Measurements from ENCODE around the gene SDK2.

Gene SDK2

DNA sequence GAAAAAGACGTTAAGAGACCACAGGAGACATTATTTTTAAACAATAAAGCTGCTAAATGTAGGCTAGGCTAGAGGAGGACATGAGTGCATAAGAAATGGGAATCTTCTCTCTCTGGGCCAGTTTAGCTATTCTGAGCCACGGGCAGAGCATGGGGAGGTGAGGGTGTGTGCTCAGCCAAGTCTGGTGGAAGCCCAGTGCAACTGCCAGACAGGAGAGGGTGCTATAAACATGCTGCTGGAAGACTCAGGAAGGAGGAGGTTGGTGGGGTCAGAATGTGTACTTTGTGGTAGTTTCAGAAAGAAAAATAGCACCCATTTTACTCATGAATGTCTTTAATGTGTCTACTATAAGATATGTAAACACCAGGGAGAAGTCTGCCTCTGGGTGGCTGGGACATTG lies 5.9 kb upstream of the SDK2 start:
- peak; percentile 45 for DNase-seq

DNA sequence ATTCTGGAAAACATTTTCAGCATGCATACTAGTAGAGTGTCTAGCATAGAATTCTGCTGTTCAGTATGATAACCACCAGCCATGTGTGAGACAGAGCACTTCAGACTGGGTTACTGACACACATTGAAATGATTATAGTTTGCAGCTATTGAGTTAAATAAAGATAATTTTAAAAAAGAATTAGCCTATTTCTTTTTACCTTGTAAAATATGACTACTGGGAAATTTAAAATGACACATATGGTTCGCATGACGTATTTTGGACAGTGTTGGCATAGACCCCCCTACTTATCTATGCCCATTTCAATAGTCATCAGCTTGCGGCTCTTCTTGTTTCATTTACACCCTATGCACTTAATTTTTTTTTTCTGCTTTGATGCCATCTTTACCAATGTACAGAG lies 4.7 kb upstream of the SDK2 start:
- DNase-seq = no peak

DNA sequence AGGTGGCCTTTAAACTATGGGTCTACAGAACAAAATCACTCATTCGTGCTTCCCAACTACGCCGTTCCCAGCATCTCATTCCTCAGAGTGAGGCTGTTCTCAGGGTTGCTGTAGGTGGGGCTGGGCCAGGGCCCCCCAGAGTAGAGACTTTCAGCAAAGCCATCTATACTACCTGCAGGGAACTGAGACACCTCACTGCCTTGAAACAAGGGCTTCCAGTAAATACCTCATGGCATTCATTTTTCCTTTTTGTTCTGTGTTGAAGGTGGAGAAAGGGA lies 4.2 kb upstream of the SDK2 start:
- DNase-seq = no peak

DNA sequence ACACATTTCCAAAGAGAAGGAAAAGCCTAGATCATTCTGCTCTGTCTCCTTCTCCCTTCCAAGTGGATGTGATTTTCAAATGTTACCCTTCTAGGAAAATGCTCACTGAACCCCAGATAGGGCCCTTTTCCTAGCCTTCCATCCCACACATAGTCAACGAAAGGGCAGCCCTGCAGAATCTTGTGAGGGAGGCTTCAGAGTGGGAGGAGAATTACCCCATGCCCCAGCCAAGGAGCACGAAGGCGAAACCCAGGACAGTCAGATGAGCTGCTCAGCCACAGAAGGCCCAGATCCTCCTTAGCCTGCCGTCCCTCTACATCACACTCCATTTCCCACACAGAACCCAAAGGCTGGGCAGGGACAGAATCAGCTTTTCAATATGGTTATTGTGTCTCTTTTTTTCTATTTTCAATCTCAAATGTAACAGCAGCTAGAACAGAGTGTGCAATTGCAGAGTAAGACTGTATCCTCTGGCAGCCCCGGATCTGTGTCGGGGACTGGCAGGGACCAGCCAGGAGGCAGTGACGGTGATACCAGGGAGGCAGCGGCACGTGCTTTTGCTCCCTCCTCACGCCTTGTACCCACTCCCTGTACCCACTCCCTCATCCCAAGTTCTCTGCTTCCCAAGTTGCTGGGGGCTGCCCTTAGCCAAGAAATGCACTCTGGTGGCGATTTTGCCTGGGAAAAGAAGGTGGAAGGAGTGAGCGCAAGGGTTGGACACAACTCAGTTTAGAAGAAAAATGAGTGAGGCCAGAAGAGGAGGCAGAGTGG lies 3.7 kb upstream of the SDK2 start:
- DNase-seq = no peak

DNA sequence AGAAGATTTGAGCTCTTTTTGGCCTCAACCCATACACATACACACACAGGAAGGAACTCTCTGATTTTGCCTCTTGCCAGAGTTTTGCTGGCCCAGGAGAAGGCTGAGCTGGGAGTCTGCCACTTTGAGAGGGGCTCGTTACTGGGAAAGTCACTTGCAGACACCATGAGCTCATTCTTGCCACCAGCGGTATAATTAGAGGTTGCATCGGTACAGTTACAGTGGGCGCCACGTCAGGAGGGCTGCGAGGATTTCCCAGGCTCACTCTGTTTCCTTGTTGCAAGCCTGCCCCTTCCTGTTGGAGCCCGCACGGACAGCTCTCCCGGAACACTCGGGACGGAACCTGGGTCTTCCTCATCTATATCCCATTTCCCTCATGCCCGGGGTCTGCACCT lies 3.1 kb upstream of the SDK2 start:
- DNase-seq = no peak

DNA sequence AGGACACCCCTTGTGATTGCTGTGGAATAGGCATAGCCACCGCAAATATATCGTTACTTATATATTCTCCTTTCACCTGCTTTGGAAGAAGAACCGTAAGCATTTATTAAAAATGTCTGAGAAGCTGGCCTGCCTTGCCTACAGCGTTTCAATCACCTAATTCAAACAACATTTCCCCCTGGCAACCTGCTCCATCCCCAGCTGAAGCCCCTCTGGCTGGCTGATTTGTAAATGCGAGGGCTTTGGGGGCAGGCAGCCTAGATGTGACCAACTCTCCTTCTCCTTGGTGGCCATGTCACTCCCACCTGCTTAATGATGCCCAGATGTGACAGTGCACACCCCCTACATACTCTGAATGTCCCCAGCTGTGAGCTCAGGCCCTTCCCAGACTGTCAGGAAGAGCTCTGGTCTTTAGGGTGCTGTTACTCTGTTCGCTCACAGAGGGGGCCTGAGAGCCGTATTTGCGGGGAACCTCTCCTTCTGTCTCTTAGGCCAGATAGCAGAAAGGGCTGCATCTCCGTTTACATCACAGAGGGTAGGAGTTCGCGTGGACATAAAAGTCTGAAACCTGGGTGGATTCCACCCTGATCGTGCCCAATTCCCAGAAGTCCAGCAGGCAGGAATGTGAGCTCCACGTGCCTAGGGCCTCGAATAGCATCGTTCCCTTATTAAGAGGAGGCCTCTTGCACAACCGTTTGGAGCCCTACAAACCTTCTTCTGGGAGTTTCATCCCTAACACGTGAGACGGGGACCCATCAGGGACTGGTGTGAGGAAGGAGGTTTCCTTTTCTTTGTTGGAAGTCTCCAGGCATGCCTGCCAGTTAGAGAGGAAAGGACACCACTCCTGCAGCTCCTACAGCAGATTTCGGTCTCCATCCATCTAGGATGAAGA lies 2.4 kb upstream of the SDK2 start:
- DNase-seq = peak; percentile 76

DNA sequence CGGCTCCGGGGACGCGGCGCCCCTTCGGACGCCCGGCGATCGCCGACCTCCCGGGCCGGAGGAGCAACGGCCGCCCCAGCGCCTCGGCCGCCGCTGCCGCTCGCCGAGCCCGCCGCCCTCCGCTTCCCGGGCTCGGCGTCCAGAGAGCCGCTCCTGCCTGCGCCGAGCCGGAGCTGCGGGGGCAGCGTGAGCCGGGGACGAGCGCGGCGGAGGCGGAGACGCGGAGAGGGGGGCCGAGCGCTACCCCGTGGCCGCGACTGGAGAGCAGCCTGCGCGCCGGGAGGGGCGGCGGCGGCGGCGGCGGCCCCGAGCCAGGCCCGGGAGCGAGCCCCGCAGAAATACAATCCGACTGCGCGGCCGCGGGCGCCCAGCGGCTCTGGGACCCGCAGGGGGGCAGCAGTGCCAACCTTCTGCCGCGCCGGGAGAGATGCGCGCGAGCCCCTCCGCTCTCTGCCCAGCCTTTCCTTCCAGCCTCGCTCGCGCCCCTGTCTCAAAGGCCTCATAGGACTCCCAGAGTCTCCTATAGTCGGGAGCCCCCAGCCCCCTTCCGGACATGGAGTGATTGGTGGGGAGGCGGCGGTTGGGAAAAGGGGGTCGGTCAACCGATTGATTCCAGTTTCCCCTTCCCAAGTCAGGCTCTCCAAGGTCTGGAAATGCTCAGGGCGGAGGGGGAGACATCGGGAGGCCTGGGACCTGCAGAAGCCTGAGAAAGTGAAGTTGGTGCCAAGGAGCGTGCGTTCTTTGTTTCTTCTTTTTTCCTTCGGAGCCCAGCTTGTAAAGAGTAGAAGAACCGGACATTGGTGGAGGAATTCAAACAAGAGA lies 1.0 kb upstream of the SDK2 start:
- DNase-seq = peak; percentile 70

DNA sequence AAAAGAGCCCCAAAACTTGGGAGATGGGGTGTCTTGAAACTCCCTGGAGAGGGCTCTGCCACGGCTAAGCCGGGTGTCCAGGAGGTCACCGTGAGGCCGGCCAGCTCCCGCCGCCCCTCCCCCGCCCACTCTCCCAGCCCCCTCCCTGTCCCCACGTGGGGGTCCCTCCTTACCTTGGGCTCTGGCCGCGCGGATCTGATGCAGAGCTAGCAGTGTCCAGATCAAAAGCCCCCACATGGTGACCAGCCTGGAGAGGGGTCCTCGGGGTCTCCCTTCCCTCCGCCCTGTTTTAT lies 447 bp downstream of the SDK2 start:
- DNase-seq = no peak

DNA sequence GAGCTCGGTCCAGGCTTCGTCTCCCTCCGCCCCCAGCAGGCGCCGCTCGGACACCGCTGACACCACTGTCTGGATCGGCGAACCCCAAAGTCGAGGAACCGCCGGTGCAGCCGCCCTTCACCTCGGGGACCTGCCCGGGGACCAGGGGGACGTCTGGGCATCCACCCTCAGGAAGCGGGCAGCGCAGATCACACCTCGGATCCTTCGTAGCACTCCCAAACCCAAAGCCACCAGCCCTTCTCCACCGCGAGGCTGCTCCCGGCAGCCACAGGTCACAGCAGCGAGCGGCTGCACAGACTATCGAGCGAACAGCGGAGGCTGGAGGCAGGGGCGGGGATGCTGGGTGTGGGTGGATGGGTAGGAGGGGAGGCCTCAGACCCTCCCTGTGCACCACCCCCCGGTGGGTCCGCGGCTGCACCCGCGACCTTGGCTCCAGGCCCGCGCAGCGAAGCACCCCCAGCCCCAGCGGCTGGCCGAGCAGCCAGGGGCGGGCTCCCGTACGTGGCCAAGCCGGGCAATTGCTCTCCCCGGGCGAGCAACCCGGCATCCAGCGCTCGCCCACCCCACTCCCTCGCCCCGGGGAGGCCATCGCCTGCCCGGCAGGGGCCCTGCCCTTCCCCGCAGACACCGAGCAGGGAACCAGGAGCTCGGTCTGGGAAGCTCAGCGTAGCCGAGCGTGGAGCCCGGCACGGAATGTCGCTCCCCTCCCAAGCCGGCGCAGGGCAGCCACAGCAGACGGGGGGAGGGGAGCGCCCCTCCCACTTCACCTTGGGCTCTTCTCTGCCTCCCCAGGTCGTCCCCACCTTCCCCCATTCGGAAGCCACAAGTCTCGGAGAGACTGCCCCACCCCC lies 1.0 kb downstream of the SDK2 start:
- DNase-seq = peak; percentile 57

DNA sequence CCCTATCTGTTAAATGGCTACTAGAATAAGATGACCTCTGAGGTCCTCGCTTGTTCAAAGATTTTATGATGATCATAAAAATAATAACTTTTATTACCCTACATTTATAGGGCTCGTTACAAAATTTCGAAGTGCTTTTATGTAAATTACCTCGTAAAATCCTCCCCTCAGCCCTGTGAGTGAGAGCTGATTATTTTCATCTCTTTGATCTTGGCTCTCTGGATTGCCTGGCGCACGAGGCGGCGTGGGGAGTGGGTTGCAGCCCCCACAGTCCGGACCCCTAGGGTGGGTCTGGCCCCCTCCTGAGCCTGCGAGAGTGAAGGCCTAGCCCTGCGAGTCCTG lies 1.6 kb downstream of the SDK2 start:
- DNase-seq = no peak

DNA sequence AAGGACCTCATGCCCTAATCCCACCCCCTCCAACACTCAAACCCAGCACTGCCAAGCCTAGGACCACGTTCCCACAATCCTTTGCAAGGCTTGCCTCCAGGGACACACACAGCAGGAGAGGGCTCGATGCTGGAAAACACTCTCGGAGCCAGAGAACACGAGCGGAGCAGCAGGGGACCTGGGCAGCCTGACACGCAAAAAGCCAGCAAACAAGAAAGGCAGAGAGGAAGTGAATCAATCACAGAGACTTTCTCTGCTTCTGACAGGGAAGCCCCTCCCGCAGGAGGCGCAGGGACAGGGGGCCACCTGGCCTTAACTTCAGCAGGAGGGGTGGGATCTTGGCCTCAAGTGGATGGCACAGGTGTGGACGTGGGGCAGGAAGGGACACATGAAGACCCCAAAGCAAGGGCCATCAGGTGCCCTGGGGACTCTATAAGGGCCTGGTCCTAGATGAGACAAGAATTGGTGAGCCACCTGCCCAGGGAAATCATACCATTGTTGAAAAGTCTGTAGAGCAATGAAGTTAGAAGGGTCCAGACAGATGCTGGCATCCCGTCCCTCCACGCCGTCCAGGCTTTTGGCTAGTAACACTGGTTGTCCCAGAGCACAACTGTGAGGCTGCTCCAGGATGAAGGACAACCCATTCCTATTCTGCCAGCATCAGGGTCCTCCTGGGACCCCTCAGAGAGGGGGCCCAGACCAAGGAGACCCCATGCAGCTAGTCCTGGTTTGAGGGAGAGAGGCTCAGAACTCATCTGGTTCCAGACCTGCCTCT lies 2.2 kb downstream of the SDK2 start:
- no peak for DNase-seq

DNA sequence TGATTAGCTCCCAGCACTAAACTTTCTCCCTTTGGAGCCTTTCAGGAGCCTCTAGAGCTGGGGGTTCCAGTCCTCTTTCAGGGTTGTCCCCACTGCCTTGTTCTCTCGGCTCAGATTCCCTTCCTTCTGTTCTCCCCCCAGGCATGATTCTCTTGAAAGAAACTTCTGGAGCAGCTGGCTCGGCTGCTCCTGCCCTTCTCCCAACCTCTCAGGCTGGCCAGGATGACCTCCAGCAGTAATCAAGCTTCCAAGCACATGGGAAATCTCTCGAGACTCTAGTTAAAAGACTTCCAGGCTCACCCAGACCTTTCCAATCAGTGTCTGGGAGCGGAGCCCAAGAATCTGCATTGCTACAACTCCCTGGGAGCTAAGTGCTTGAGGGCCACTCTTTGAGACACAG lies 3.6 kb downstream of the SDK2 start:
- DNase-seq = no peak

DNA sequence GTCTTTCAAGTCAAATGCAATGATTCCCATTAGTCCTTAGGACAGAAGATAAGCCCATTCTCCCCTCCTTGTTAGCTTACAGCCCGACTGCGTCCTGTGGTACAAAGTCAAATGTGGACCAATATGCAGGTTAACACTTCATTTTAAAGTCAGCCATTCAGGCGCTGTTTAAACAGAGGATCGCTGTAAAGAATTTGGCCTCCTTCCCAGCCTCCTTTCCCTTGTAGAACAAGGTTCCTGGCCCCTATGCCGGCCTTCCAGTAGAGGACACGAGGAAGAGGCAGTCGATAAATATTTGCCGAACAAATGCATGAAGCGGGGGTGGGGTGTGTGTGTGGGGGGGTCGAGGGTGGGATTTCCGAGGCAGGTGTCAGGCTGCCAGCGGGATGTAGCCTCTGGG lies 4.3 kb downstream of the SDK2 start:
- no peak for DNase-seq

DNA sequence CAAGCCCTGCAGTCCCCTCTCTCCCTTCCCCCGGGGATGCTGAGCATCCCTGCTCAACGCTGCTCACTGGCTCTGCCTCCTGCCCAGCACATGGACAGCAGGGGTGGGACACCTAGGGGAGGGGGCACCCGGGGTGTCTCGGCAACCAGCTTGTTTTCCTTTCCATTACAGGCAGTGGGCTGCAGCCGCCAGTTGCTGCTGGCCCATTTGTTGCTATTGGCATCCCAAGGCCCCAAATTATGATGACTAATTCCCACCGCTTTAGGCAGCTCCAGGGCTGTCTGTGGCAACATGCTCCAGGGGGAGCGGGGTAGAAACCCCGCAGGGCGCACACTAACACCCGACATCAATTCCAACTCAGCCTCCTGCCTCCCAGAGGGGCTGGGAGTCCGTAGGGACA lies 4.9 kb downstream of the SDK2 start:
- no peak for DNase-seq

DNA sequence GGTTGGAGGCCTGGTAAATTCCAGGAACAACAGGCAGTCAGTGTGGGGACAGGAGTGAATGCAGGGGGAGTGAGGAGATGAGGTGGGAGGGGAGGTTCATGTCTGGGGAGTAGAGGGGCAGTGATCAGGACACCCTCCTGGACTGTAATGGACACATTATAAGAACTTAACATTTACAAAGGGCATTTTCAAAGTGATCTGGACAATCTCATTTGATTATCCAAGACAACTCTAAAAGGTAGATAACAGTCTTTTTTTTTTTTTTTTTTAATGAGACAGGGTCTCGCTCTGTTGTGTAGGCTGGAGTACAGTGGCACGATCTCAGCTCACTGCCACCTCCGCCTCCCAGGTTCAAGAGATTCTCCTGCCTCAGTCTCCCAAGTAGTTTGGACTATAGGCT lies 5.7 kb downstream of the SDK2 start:
- no peak for DNase-seq

DNA sequence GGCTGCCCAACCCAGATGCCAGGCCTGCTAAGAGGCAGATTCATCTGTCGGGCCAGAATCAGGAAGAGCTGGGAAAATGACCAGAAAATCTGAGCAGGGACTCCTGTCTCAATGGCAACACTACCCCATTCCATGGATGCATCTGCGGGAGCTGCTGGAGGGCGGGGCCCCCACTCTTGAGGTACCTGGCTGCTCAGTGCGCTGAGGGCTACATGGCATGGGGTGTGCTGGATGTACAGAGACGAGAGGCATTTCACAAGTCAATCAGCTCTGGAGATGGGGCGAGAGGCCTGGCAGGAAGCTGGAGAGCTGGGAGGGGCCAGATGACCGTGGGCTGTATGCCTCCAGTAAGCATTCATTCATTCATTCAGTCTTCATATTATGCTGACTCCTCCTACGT lies 6.4 kb downstream of the SDK2 start:
- DNase-seq = no peak

DNA sequence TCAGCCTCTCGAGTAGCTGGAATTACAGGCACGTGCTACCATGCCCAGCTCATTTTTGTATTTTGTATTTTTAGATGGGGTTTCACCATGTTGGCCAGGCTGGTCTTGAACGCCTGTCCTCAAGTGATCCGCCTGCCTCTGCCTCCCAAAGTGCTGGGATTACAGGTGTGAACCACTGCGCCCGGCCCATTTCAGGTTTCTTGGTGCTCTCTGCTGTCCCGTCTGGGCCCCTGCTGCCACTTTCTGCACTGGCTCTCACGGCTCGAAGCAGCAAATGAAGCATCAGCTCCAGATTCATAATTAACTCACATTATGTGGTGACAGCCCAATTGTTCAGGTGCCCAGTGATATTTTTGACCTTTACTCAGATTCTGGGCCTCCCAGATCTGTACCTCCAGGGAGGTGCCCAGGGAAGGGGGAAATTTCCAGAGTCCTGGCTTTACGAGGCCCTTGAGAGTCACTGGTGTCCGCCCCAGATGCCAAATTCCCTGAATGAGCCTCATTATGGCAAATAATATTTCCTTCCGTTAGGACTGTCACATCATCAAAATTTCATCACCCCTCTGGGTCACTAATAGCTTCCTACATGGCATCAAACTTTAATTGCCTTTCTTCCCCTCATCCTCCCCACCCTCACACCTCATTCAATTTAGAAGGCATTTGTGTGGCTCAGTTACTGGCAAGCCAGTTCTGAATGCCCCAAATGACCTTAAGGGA lies 9.0 kb downstream of the SDK2 start:
- no peak for DNase-seq

DNA sequence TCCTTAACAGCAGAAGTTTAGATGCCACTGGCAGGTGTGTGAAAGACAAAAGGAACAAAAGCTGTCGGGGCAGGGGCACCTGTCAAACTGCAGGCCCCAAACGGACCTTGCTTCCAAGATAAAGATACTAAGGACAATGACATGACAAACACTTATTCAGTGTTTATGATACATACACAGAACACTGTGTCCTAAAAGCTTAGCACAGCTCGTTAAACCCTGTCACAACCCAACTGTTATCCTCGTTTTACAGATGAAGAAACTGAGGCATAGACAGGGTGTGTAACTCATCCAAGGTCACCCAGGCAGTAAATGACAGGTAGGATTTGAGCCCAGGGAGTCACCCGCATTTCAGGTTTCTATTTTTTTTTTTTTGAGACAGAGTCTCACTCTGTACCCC lies 9.6 kb downstream of the SDK2 start:
- DNase-seq = no peak

DNA sequence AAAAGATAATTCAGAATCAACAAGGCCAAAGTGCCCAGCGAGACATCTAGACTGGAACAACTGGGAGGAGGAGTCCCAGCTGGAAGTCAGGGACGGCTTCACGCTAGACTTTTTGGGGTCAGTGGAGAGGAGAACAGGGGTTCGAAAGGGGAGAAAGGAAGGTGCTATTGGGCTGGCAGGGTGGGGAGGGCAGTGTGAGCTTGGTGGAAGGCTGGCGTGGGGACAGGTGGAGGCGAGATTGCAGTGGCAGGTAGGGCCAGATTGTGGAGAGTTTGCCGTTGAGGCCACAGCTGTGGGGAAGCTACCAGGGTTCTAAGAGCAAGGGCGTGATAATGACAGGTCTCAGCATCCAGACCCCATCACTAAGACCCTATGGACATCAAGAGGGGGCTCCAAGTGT lies 10.5 kb downstream of the SDK2 start:
- DNase-seq = no peak

DNA sequence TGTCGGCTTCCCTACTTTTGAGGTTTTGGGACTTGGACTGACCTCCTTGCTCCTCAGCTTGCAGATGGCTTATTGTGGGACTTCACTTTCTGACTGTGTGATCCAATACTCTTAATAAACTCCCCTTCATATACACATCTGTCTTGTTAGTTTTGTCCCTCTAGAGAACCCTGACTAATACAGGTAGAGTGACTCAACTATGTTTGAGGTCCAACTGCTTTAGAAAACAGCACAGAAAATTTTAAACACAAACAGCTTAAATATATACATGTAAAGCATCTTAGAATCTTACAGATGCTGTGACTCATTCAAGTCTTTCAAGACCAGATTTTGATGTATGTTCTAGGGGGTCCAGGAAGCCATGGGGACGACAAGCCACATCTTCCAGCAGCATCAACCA lies 11.7 kb downstream of the SDK2 start:
- no peak for DNase-seq

DNA sequence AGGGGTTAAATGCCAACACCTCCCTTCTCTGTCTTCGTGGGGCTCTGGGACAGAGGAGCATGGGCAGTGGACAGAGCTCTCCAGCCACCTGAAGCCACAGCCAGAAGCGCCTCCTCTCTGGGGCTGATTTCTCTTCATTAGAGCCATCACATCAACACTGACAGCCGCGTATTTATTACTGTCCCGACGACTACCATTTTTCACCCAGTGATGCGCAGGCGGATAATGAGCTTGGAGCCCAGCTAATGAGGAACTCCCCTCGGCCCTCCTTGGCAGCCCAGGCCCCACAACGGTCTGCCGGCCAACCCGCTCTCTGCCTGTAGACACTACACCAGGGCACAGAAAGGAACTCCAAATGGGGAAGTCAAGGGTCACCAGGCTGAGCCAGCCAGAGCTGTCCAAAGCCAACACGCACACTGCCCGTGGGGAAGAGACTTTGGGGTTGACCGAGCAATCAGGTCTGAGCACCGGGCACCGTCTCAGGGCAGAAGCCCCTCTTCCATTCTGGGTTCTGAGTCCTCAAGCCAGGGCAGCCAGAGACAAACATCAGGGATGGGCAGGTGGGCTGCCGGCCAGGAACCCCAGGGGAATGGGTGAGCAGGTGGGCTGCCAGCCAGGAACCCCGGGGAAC lies 13.2 kb downstream of the SDK2 start:
- DNase-seq = no peak

Data from hematopoietic multipotent progenitor cell treated with erythropoietin and hydrocortisone succinate and interleukin-3 and kit ligand, for 4 days (in vitro differentiated cells).